NOMO-1 treated with dmso at 0.1 percent for 144 hours (cell line): ENCODE measurements around the gene DLL1.
A peak's percentile ranks its signal among the peaks of the same experiment; 100 is the strongest.

Source experiments
- DNase-seq: peaks from one replicate; lab custom pipeline; 2025; ENCODE audit not compliant: unreplicated experiment; lab: John Stamatoyannopoulos, UW

DLL1 gene

GRCh38 chr6:170283212-170284081 is 7.4 kb downstream of the DLL1 start:
- no peak for DNase-seq

GRCh38 chr6:170282512-170283158 is 8.2 kb downstream of the DLL1 start:
- no peak for DNase-seq

GRCh38 chr6:170281331-170282292 is 9.3 kb downstream of the DLL1 start:
- DNase-seq = no peak

GRCh38 chr6:170280689-170281045 is 10.2 kb downstream of the DLL1 start:
- DNase-seq = no peak

- DNase-seq = no peak
These were observed 10.7 kb downstream of the DLL1 start for GRCh38 chr6:170279977-170280688.

- DNase-seq = no peak
These were observed 11.5 kb downstream of the DLL1 start for GRCh38 chr6:170279426-170279825.

GRCh38 chr6:170278743-170279094 is 12.2 kb downstream of the DLL1 start:
- peak; percentile 44 for DNase-seq

- no peak for DNase-seq
These were observed 12.8 kb downstream of the DLL1 start for GRCh38 chr6:170277893-170278742.

GRCh38 chr6:170276369-170277057 is 14.4 kb downstream of the DLL1 start:
- DNase-seq = no peak

- no peak for DNase-seq
These were observed 15.9 kb downstream of the DLL1 start for GRCh38 chr6:170274713-170275560.

- no peak for DNase-seq
These were observed 17.2 kb downstream of the DLL1 start for GRCh38 chr6:170273681-170274080.

- no peak for DNase-seq
These were observed 17.7 kb downstream of the DLL1 start for GRCh38 chr6:170273191-170273590.

GRCh38 chr6:170272341-170273065 is 18.4 kb downstream of the DLL1 start:
- DNase-seq = no peak

- DNase-seq = peak; percentile 58
These were observed 19.0 kb downstream of the DLL1 start for GRCh38 chr6:170271771-170272314.

GRCh38 chr6:170270984-170271593 is 19.8 kb downstream of the DLL1 start:
- no peak for DNase-seq

- no peak for DNase-seq
These were observed 20.9 kb downstream of the DLL1 start for GRCh38 chr6:170269846-170270541.
